Measurements from ENCODE around the gene MCCC2. TPM values are rescaled to one million over a fixed set of nuclear protein-coding genes. Genes with fewer than 3 reads are reported as not detected.
A peak's percentile ranks its signal among the peaks of the same experiment; 100 is the strongest.
"Not testable (repeated sequence)": the region's sequence is repeated elsewhere in the genome, so short reads cannot be mapped to it uniquely, and the experiment has no call there.

The MCCC2 gene
- total RNA-seq, 1 donor from 2014 or later: 31.4 TPM

DNA sequence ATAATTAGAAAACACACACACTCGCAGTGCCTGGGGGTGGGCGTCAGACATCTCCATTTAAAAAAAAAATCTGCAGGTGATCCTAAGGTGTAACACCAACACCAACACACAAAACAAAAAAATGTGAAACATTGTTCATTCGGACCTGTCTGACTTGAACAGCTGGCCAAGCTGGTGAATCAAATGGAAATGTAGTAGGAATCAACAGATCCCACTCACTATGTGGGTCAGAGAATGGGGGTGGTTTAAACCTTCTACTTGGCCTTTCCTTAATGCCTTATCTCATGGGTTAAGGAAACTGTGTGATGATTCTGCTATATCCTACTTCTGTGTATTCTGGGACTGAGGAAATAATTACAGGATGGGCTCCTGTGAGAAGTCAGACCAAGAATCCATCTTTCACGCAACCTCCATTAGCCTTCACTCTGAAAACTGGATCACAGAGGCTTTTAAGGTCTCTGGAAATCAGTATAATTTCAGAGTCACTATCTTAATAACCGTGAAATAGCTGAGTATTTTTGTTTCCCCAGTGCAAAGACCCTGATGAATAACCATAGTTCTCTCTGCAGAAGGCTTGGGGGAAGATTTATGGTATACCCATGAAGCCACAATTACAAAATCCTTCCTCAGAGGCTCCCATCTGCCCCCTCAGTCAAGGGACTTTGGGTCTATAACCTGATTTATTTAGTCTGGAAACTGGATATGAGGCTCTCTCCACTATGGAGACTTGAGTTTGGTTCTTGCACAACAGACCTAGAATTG lies 17.2 kb upstream of the MCCC2 start:
- no peak for TF ChIP-seq CTCF (IDR thresholded peaks at IDR 0.05)
- no peak overlapping the region for H3K4me3 ChIP-seq
- no peaks in the 10 kb centered on the region for H3K9me3 ChIP-seq
- no peak overlapping the region for H3K27ac ChIP-seq
- H3K4me1 ChIP-seq: no peaks in the 10 kb centered on the region
- ATAC-seq: no peak
- peaks cover 22% of the 10 kb centered on the region for H3K36me3 ChIP-seq
- H3K27me3 ChIP-seq (ENCODE audit: low read depth): no peaks in the 10 kb centered on the region
- DNase-seq: no peak
- intact Hi-C loops (cut with DNase I): no loop called here

GRCh38 chr5:71571811-71572210 lies 15.3 kb upstream of the MCCC2 start:
- H3K9me3 ChIP-seq; H3K4me1 ChIP-seq; intact Hi-C loops (cut with DNase I); DNase-seq; ATAC-seq; H3K27me3 ChIP-seq (ENCODE audit: low read depth); H3K36me3 ChIP-seq; H3K4me3 ChIP-seq; H3K27ac ChIP-seq: not testable (repeated sequence)

DNA sequence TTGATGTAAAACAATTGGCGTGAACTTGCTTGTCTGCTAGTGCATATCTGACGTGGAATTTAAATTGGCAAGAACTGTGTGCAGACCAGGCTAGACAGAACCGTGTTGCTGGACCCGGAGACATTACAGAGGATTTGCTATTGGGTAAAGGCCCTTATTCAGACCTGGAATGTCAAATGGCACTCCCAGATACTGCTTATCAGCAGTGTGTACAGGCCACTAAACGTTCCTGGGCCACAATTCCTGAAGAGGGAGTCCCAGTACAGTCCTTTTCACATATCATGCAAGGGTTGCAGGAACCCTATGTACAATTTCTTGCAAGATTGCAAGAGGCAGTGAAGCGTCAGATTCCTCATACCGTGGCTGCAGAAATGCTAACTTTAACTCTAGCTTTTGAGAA lies 13.5 kb upstream of the MCCC2 start:
- no peak for DNase-seq
- intact Hi-C loops (cut with DNase I): no loop called here
- ATAC-seq: peak; percentile 57 to 65

GRCh38 chr5:71575588-71575987 lies 11.6 kb upstream of the MCCC2 start:
- H3K27me3 ChIP-seq (ENCODE audit: low read depth); H3K4me1 ChIP-seq; DNase-seq; H3K36me3 ChIP-seq; ATAC-seq; H3K27ac ChIP-seq; H3K9me3 ChIP-seq; intact Hi-C loops (cut with DNase I); H3K4me3 ChIP-seq: not testable (repeated sequence)

More for the DNA sequence above, 13.5 kb upstream of the MCCC2 start:
- Histone ChIP-seq H3K4me1 (no peaks in the 10 kb centered on the region), H3K27me3 (ENCODE audit: low read depth) (no peaks in the 10 kb centered on the region), H3K27ac (no peak overlapping the region), H3K4me3 (no peak overlapping the region), H3K9me3 (no peaks in the 10 kb centered on the region), H3K36me3 (no peaks in the 10 kb centered on the region)
- TF ChIP-seq CTCF (IDR thresholded peaks at IDR 0.05): no peak

DNA sequence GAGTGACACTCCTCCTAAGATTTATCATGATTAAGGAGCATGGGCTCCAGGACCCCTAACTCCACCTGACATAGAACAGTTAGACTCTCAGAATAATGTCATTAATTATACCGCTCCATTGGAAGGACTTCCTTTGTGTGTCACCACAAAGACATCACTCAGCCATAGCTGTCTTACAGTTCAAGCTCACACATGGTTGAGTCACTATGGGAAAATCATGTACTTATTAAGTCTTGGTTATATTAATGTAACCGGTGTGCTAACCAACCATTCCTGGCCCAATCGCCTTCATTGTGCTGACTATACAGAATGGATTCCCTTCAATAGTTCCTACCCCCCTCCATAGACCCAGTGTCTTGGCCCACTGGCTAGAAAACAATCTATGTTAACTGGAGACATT lies 10.9 kb upstream of the MCCC2 start:
- Histone ChIP-seq H3K27ac (no peak overlapping the region), H3K4me1 (no peaks in the 10 kb centered on the region), H3K36me3 (no peaks in the 10 kb centered on the region), H3K27me3 (ENCODE audit: low read depth) (no peaks in the 10 kb centered on the region), H3K4me3 (no peak overlapping the region), H3K9me3 (no peaks in the 10 kb centered on the region)
- ATAC-seq (no peak), DNase-seq (no peak)
- intact Hi-C loops (cut with DNase I): no loop called here
- TF ChIP-seq CTCF (IDR thresholded peaks at IDR 0.05): no peak

- H3K27ac ChIP-seq; H3K36me3 ChIP-seq; H3K4me3 ChIP-seq; DNase-seq; ATAC-seq; intact Hi-C loops (cut with DNase I); H3K9me3 ChIP-seq; H3K4me1 ChIP-seq; H3K27me3 ChIP-seq (ENCODE audit: low read depth): not testable (repeated sequence)
These were observed 9.3 kb upstream of the MCCC2 start for GRCh38 chr5:71577839-71578238.

GRCh38 chr5:71582945-71583584 lies 4.1 kb upstream of the MCCC2 start:
- Histone ChIP-seq H3K4me3 (no peak overlapping the region), H3K9me3 (no peaks in the 10 kb centered on the region), H3K36me3 (no peaks in the 10 kb centered on the region), H3K27me3 (ENCODE audit: low read depth) (no peaks in the 10 kb centered on the region), H3K27ac (no peak overlapping the region), H3K4me1 (peaks cover 8% of the 10 kb centered on the region)
- no peak for DNase-seq
- ATAC-seq: no peak
- intact Hi-C loops (cut with DNase I): no loop called here
- no peak for TF ChIP-seq CTCF (IDR thresholded peaks at IDR 0.05)

Measured in lower lobe of right lung (tissue), 2 donors.